ENCODE data around the gene LAYN.
A peak's percentile ranks its signal among the peaks of the same experiment; 100 is the strongest.

DNA sequence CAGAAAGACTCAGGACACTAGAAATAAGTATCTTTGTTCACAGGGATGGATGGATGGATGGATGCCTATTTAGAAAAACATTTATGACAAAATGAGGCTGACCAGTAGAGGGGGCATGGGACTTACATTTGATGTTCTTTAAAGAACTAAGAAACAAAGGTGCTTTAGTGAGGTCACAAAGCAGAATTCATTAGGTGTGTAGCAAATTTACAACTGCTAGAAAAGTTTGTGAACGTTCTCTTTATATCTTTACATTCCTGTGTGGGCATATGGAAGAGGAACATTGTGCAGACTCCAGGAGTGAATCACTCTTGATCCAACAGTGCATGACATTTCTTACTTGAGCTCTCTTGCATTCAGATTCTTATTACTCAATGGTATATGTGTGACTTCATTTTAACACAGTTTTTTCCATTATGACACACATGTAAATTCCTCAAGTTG lies 45.9 kb downstream of the LAYN start:
- no peak for TF ChIP-seq POLR2A (IDR thresholded peaks at IDR 0.05)
- TF ChIP-seq EP300 (IDR thresholded peaks at IDR 0.05; ENCODE audit: low read depth), result no peak
- TF ChIP-seq, protein P1, sequence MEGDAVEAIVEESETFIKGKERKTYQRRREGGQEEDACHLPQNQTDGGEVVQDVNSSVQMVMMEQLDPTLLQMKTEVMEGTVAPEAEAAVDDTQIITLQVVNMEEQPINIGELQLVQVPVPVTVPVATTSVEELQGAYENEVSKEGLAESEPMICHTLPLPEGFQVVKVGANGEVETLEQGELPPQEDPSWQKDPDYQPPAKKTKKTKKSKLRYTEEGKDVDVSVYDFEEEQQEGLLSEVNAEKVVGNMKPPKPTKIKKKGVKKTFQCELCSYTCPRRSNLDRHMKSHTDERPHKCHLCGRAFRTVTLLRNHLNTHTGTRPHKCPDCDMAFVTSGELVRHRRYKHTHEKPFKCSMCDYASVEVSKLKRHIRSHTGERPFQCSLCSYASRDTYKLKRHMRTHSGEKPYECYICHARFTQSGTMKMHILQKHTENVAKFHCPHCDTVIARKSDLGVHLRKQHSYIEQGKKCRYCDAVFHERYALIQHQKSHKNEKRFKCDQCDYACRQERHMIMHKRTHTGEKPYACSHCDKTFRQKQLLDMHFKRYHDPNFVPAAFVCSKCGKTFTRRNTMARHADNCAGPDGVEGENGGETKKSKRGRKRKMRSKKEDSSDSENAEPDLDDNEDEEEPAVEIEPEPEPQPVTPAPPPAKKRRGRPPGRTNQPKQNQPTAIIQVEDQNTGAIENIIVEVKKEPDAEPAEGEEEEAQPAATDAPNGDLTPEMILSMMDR (IDR thresholded peaks at IDR 0.05), result peak; percentile 45 to 63 (median 54)
- TF ChIP-seq POLR2AphosphoS5 (IDR thresholded peaks at IDR 0.05), result no peak
